ENCODE measurements around the gene ZC3H6. TPM values are rescaled to one million over a fixed set of nuclear protein-coding genes. Genes with fewer than 3 reads are reported as not detected.

The ZC3H6 gene
- total RNA-seq, 2 donors from 2014 or later, result 4.0 to 7.0 TPM

- no peak for DNase-seq
- ATAC-seq, result no peak
- no peaks in the 10 kb centered on the region for H3K27me3 ChIP-seq
- no peaks in the 10 kb centered on the region for H3K9me3 ChIP-seq
- 69 to 73% methylated on average over 3 of the region's 3 CpGs for whole genome bisulfite sequencing, 2 donors
- TF ChIP-seq POLR2A (IDR thresholded peaks at IDR 0.05) (no peak), CTCF (IDR thresholded peaks at IDR 0.05) (no peak)
- H3K4me1 ChIP-seq, result peaks cover 10% of the 10 kb centered on the region
- H3K36me3 ChIP-seq (replicated peaks in 1 of 2; ENCODE audit: insufficient read depth in 1 of 2, low read depth in 2 of 2), result peaks cover 0 to 6% of the 10 kb centered on the region in 2 donors
- intact Hi-C loops (cut with DNase I), result no loop called here
- no peak overlapping the region for H3K4me3 ChIP-seq
- H3K27ac ChIP-seq, result no peak overlapping the region
Observed at GRCh38 chr2:112242384-112242783, 33.0 kb upstream of the ZC3H6 start.

GRCh38 chr2:112243233-112243632 is 32.2 kb upstream of the ZC3H6 start:
- ATAC-seq, result no peak
- peaks cover 0 to 6% of the 10 kb centered on the region in 2 donors for H3K36me3 ChIP-seq (replicated peaks in 1 of 2; ENCODE audit: insufficient read depth in 1 of 2, low read depth in 2 of 2)
- peaks cover 10% of the 10 kb centered on the region for H3K4me1 ChIP-seq
- H3K27me3 ChIP-seq, result no peaks in the 10 kb centered on the region
- no peak overlapping the region for H3K27ac ChIP-seq
- H3K4me3 ChIP-seq, result no peak overlapping the region
- DNase-seq, result no peak
- WGBS, 2 donors, result 79 to 80% methylated on average over 4 of the region's 4 CpGs
- intact Hi-C loops (cut with DNase I), result no loop called here
- TF ChIP-seq POLR2A (IDR thresholded peaks at IDR 0.05), result no peak
- no peaks in the 10 kb centered on the region for H3K9me3 ChIP-seq

GRCh38 chr2:112244854-112245253 is 30.5 kb upstream of the ZC3H6 start:
- no peak for TF ChIP-seq POLR2A (IDR thresholded peaks at IDR 0.05)
- TF ChIP-seq CTCF (IDR thresholded peaks at IDR 0.05), result no peak
- intact Hi-C loops (cut with DNase I), result no loop called here
- Histone ChIP-seq H3K9me3 (no peaks in the 10 kb centered on the region), H3K4me3 (no peak overlapping the region), H3K4me1 (peaks cover 10% of the 10 kb centered on the region), H3K27ac (no peak overlapping the region), H3K36me3 (replicated peaks in 1 of 2; ENCODE audit: insufficient read depth in 1 of 2, low read depth in 2 of 2) (peaks cover 0 to 6% of the 10 kb centered on the region in 2 donors), H3K27me3 (no peaks in the 10 kb centered on the region)
- DNase-seq (no peak), ATAC-seq (no peak)
- whole genome bisulfite sequencing, 2 donors, result 86 to 100% methylated on average over 1 of the region's 1 CpG

GRCh38 chr2:112251271-112251670 is 24.1 kb upstream of the ZC3H6 start:
- WGBS, 2 donors, result 89 to 93% methylated on average over 3 of the region's 3 CpGs
- DNase-seq (no peak), ATAC-seq (no peak)
- peaks cover 0 to 3% of the 10 kb centered on the region in 2 donors for H3K36me3 ChIP-seq (replicated peaks in 1 of 2; ENCODE audit: insufficient read depth in 1 of 2, low read depth in 2 of 2)
- no peak overlapping the region for H3K27ac ChIP-seq
- H3K4me3 ChIP-seq, result no peak overlapping the region
- H3K27me3 ChIP-seq, result no peaks in the 10 kb centered on the region
- H3K4me1 ChIP-seq, result peaks cover 24% of the 10 kb centered on the region
- intact Hi-C loops (cut with DNase I), result no loop called here
- TF ChIP-seq POLR2A (IDR thresholded peaks at IDR 0.05) (no peak), CTCF (IDR thresholded peaks at IDR 0.05) (no peak)
- H3K9me3 ChIP-seq, result no peaks in the 10 kb centered on the region

- TF ChIP-seq POLR2A (IDR thresholded peaks at IDR 0.05), result no peak
- no peak for TF ChIP-seq CTCF (IDR thresholded peaks at IDR 0.05)
- ATAC-seq, result no peak
- Histone ChIP-seq H3K4me3 (no peak overlapping the region), H3K4me1 (peaks cover 24% of the 10 kb centered on the region), H3K27me3 (no peaks in the 10 kb centered on the region), H3K9me3 (no peaks in the 10 kb centered on the region), H3K27ac (no peak overlapping the region), H3K36me3 (replicated peaks in 1 of 2; ENCODE audit: insufficient read depth in 1 of 2, low read depth in 2 of 2) (no peaks in the 10 kb centered on the region)
- DNase-seq, result no peak
- WGBS, 2 donors, result 73 to 85% methylated on average over 5 of the region's 5 CpGs
- intact Hi-C loops (cut with DNase I), result no loop called here
Observed at GRCh38 chr2:112253261-112253815, 22.1 kb upstream of the ZC3H6 start.

All from body of pancreas (tissue), 4 donors.